HG03139 (cell line): ENCODE data around the gene PCDH9.
"Not testable (repeated sequence)": the region's sequence is repeated elsewhere in the genome, so short reads cannot be mapped to it uniquely, and the experiment has no call there.

Experiments
- ATAC-seq: cut with Tn5 transposase; IDR thresholded peaks from one replicate; pipeline ENCODE4 v1.9.1; 2021; ENCODE audit not compliant: unreplicated experiment

Gene PCDH9

DNA sequence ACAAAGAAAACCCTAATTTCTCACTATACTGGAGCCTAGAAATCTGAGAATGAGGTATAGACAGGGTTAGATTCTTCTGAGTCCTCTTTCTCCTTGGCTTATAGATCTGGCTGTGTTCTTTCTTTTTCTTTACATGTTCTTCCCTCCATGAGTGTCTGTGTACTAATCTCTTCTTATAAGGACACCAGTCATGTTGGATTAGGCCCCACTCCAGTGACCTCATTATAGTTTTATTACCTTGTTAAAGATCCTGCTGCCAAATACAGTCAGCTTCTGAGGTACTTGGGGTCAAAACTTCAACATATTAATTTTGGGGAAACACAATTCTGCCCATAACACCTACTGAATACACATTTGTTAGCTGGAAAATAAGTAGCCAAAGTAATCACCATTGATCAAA, 302.6 kb downstream of the PCDH9 start:
- no peak for ATAC-seq

DNA sequence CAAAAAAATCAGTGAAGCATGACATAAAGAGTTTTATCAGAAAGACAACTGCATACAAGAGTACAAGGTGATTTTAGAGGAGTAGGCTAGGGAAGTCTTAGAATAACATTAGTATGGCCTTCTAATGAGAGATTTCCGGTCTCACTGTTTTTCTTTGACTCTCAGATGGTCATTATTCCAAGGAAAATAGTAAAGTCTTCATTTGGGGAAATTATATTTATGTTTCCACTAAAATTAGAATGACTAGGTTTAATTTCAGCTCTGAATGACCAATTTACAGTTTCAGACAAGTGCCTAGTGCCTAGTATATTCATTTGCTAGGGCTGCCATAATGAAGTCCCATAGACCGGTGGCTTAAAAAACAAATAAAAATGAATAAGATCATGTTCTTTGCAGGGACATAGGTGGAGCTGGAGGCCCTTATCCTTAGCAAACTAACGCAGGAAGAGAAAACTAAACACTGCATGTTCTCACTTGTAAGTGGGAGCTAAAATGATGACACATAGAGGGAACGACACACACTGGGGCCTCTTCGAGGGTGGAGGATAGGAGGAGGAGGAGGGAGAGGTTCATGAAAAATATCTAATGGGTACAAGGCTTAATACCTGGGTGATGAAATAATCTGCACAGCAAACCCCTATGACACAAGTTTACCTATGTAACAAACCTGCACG, 303.1 kb downstream of the PCDH9 start:
- no peak for ATAC-seq

DNA sequence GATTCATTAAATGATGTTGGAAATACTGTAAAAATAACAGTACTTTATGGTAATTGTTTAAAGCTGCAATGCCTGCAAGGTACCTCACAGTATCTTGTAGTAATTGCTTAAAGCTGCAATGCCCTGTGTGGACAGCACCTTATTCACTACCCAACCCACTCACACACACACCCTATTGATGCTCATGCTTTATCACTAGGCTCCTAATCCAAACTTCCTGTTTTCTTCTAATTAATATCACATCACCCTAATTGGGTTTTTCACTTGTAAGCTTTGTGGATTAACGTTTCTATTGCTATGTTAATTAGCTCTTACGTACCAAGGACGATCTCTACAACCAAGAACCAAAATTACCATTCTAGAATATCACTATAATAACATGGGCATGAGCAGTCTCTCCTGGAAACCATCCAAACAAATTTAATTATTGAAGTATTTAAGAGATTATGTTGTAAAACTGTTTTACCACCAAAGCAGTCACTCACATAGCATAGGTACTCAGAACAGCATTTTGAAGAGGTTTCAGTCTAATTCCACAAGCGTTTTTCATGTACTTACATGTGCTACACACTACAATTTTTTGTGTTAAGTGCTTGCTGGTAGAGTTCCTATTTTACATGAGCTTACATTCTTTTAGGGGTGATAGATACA, 303.8 kb downstream of the PCDH9 start:
- no peak for ATAC-seq

DNA sequence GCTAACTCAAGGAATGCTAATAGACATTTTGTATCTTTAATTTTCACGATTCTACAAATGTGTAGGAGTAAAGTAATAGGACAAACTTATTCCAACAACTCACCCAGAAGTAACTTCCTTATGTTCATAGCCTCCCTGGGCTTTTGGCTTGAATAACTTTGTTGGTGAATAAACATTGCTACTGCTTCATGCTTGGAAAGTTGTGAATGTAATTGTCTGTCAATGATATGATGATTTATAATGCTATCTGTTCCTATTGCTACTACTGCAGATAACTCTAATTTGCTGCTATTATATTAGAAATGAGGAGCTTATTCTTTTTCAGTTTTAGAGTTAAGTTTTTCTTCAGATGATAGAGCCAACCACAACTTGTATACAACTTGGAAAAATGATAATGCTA, 307.7 kb downstream of the PCDH9 start:
- ATAC-seq, result no peak

DNA sequence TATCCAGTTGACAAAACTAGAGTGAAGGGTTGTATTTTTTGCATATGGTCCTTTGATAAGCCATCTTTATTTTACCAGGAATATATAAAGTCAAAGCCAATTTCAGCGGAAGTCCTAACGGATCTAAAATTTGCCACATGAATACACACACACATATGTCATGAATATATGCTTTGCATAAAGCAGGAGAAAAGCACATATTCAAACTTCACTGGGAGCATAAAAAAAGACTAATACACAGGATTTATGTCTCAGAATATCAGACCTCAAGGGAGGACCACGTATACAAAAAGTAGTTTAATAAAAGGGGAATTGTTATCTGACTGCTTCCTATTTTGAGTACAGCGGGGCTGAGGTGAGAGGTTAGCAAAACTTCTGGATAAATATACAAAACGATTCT, 308.7 kb downstream of the PCDH9 start:
- ATAC-seq, result no peak

DNA sequence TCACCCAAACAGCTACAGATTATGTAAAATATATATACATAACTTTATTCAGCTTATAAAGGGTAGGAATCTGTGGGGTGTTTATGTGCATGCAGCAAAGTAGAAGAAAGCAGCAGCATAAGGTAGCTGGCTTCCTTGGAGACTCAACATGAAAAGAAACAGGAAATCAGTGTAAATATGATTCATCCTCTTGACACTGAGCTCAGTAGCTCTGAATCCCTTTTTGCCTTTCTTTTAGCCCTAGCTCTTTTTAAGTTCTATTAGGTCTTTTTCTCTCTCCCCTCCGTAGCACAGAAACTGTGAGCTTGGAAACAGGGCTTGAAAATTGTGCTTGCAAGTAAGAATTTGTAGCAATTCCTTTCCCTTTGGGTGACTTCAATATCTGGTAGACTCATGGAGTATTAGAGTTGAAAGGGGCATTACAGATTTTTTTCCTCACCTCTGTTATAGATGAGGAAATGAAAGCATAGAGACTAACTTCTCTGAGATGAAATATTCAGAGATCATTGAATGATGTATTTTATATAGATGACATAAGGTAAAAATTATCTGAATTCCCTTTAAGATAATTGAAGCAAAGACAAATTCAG, 314.4 kb downstream of the PCDH9 start:
- ATAC-seq, result no peak

DNA sequence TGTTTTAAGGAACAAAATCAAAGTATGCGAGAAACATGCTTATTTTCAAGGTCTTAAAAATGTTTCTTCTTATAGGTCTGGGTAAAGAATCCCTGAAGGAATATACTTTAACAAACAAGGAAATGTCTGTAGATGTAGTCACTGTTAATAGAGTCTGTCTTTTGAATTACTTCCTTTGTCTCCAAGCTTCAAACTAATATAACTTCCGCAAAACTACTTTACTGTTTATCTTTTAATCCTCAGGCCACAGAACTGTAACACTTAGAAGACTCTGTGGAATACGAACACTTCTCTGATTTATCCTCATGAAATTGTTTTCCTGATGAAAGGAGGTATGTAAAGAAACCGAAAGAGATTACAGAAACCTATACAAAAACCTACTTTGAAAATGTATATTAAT, 316.0 kb downstream of the PCDH9 start:
- ATAC-seq, result no peak

DNA sequence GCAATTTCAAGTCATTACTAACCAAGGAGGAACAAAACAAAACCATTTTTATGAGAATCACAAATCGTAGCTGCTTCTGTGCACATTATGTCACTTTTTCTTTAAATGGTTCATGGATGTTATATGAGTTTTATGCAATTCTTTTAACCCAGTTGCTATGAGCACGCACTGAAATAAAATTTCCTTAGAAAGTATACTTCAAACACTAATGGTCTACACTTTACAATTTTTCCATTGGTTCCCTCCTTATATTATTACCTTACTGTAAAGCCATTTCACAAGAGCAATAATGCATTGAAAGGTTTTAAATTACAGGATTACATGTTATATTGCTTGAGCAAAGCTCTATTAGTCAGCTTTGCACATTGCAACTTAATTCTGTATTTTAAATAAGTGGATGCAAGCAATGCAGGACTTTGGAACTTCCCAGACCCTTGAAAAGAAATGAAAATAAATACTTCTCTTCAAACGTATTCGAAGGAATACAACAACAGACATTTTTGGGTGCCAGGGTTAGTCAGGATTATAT, 318.7 kb downstream of the PCDH9 start:
- ATAC-seq, result no peak

DNA sequence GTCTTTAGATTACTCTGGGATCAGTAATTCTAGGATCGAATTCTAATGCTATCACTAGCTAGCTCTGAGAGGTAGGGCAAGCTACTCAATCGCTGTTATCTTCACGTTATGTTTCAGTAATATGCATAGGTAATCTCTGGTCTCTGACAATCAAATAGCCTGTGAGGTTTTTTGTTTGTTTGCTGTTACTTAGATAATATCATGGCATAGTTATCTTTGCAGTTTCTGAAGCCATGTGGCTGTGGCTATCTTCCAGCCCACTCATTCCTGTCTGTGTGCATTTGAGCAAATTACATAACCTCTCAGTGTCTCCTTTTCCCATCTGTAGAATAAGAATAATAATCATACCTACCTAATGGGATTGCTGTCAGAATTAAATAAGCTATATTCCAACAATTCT, 330.2 kb downstream of the PCDH9 start:
- no peak for ATAC-seq

DNA sequence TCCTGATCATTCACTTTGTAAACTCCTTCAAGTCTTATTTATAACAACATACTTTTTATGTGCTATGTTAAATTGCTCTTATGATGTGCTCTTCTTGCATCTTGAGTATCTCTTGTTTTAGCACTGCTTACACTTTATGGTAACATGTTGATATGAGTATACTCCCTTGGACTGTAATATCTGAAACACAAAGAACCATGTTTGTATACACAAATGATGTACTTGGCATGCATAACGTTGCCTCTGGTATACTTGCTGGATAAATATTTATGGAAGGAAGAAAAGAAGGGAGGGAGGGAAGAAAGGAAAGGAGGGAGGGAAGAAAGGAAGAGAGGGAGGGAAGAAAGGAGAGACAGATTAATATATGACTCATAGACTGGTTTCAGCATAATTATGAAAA, 333.2 kb downstream of the PCDH9 start:
- ATAC-seq, result no peak

DNA sequence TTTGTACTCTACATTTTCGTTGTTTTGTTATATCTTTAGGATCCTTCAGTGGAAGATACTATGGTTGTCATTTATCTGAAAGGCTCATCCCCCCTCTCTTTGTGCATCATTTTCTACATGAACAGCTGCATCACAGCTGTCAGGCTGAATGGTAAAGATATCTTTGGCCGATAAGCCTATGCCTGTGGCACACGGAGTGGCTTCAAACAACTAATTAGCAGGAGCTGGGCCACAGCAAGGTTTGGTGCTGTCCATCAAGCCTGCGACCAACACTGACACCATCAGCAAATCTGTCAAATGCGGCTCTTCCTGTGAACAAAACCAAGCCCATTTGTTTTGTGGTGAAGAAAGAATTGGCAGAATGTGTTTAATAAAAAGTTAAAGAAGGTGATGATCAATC, 334.4 kb downstream of the PCDH9 start:
- ATAC-seq, result no peak

DNA sequence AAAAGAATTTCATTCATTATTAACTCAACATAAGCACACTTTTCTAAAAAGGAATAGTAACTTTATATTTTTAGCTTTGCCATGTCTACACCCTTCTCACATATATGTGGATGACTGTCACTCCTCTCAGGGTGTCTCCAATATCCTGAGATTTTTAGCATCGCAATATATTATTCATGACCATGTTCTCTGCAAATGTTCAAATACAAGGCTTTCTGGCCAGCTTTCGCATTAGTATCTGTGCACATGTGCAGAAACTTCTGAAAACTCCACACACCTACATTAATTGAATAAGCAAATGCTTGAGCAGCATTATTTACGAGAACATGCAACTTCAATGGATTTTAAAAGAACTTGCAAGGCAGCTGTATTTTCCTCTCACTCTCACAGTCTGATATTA, 334.8 kb downstream of the PCDH9 start:
- no peak for ATAC-seq

DNA sequence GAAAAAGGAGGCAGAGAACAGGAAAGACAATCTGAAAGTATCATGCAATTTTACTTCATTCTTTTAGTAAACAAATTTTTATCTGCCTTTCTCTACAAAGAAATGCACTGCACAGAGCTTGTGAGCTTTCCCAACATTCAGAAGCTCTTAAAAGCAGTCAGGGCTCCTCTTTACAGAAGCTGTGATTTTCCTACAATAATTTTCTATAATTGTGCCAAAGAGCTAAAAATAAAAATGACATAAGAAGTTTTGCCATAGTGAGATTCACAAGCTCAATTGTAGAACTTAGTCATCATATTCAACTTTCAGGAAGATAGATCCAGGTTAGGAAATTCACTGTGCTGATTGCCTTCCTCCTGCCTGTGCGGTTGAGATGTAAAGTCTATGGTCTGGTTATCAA, 341.4 kb downstream of the PCDH9 start:
- ATAC-seq, result no peak

DNA sequence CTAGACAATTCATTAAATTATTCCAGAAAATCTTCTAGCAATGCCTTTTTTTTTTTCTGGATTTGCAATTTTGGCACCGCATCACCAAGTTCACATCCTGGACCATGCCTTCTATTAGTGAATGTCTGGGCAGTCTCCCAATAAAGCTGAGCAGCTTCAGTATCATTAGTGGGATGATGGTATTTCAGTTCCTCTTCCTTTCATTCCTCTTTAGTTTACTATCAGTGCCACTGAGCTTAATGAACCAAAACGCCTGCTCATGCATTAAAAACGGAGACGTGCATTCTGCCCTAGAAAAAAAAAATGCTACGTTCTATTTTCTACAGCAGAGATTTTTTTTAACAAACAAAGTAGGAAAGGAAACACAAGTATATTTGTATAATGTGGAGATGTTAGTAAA, 343.0 kb downstream of the PCDH9 start:
- ATAC-seq, result peak; percentile 64

DNA sequence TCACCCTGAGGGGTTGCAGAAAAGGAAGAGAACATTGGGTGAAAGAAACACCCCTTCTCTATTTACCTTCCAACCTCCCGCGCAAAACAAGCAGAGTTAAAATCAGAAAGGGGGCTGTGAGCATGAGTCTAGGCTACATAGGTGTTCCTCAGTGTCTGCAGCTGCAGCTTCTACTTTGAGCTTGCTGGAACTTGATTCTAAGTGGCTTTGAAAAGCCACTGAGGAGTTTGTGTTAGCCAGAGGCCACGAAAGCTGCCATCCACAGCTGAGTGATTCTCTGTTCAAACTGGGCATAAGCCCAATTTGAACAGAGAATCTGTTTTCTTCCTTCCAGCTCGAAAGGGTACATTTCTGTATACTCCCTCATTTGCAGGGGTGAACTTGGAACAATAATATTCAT, 343.9 kb downstream of the PCDH9 start:
- ATAC-seq, result no peak

DNA sequence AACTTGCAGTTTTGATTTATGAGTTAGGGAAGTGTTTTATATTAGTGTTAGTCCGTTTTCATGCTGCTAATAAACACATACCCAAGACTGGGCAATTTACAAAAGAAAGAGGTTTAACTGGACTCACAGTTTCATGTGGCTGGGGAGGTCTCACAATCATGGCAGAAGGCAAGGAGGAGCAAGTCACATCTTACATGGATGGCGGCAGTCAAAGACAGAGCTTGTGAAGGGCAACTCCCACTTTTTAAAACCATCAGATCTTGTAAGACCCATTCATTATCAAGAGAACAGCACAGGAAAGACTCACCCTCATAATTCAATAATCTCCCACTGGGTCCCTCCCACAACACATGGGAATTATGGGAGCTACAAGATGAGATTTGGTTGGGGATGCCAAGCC, 349.0 kb downstream of the PCDH9 start:
- not testable (repeated sequence) for ATAC-seq

DNA sequence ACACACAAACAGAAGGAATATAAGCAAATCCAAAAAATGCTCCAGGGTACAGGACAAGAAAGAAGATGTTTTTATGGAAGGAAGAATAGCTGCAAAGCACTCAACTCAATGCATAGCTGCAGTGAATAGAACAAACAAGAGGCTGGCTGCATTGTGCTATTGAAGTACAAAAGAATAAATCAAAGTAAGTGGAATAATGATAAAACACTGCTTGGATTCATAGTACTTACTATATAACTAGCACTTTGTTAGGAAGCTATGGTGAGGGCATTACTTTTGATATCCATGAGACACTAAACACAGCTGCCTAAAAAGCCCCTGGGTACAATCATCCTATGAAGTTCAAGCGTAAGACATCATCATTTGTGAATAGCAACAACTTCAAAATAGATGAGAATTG, 350.1 kb downstream of the PCDH9 start:
- no peak for ATAC-seq

DNA sequence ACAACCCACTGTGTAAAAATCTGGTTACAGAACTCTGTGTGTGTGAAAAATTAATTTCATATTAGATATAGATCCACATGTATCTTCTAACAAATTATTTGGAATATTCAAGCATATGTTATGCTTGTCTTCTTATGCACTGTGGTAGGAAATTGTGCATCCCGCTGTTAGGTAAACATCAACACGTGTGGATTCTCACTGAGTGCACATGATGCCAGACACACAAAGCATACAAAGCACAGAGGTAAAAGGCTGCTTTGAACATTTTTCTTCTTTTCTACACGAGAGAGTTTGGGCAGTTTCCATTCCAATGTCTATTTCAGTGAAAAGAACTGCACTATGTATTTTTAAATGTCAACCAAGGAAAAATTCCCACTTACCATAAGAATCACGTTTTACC, 354.9 kb downstream of the PCDH9 start:
- no peak for ATAC-seq

DNA sequence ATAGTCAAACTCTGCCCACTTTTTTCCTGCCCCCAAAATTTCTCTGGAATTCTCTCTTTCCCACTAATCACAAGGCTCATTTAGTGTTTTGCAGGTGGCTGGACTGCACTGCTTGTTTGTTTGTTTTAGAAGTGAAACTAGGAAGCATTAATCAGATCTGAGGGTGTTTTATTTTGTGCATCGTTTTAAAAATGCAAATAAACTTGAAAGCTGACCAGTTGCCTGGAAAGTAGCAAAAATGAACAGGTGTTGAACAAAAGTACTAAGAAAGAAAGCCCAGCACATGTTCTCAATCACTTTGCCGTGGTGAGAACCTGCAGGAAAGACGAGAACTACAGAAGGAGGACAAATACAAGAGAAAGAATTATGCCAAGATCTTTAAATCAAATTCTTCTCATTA, 365.5 kb downstream of the PCDH9 start:
- no peak for ATAC-seq

DNA sequence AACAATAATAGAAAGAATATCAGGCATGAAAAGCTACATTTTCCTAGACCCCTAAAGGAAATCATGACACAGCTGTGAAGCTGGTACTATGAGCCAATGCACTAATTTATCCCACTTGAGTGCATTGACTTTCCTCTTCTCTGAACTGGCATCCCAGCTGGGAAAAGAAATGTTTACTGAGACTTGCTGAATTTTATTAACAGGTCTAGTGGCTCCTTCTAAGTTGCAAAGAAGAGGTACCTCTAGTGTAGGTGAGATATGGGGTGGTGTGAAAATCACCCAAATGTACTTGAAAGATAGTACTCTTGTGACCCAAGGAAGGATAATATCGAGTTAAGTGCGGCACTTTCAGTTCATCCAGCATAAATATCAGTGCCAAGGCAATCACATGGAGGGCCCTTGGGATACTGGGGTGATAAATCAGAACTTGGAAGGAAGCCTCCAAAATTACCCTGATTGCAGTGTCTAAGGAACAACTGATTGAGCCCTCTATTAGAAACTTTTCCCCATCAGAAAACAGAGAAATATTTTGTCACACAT, 369.2 kb downstream of the PCDH9 start:
- no peak for ATAC-seq

DNA sequence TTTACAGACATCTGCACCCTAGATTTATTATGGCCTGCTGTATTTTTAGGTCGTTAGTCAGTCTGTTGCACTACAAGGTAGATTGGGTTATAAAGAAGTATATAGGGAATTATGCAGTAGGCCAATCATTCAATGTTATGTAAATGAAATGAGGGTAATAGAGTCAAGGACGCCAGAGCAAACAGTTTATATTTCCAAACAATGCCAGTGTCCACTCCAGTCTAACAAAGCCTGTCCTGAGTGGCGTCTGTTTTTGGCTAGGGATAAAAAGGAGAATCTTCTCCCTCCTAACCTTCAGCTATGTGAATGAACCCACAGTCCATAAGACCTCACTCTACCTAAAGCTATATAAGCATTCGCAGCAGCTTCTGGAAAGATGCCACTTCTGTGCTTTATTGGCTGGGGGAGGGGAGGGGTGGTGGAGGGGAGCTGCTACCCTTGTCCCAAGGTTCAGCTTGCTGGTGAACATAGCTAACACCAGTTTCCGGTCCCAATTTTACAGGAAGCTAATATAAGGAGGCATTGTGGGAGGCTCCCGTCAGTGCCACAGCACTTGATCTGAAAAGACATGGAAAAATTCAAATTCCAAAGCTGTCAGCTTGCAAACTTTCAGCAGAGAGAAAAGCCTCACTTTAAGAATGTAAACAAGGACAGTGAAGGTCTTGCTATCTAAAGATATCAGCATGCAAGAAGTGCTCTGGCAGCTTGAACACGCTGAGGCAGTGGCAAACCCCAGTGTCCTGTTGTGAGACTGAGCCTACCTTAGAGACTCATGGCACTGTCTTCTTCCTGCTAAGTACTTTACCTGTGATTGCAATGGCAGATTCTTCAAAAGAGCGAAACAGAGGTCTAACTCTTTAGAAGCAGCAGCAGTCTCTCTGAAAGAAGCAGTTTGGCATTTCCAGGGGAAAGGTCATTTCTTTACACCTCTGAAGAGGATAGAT, 369.9 kb downstream of the PCDH9 start:
- ATAC-seq, result no peak
